ENCODE results near the gene SKI. TPM values are rescaled to one million over a fixed set of nuclear protein-coding genes. Genes with fewer than 3 reads are reported as not detected.

Gene SKI
- total and polyA plus RNA-seq, 9 of the 15 experiments (the other 6 are each of a cell fraction or from before 2014, with no cell fraction given), result 0.10 to 60.5 (median 4.6) TPM

- TF ChIP-seq CBFA2T2 (conservative IDR thresholded peaks at IDR 0.05) (peak; percentile 11; the same call in 1 of the 2 replicates), GTF2A2 (tag; IDR thresholded peaks at IDR 0.05) (peak; percentile 54; the same call in 1 of the 2 replicates), ZNF764 (CRISPR knock-in tag; IDR thresholded peaks at IDR 0.05; ENCODE audit: low read depth) (0 out of 2 replicates have a peak, but pooled peaks have one; percentile 30), IRF1 (CRISPR knock-in tag; IDR thresholded peaks at IDR 0.05; ENCODE audit: borderline replicate concordance) (no peak), ZNF232 (CRISPR knock-in tag; IDR thresholded peaks at IDR 0.05) (no peak), E2F1 (CRISPR knock-in tag; IDR thresholded peaks at IDR 0.05) (no peak)
- TF ChIP-seq, protein P1, sequence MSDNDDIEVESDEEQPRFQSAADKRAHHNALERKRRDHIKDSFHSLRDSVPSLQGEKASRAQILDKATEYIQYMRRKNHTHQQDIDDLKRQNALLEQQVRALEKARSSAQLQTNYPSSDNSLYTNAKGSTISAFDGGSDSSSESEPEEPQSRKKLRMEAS (CRISPR knock-in tag; IDR thresholded peaks at IDR 0.05), result peak; percentile 11; the same call in 1 of the 2 replicates
- TF ChIP-seq, protein P2, sequence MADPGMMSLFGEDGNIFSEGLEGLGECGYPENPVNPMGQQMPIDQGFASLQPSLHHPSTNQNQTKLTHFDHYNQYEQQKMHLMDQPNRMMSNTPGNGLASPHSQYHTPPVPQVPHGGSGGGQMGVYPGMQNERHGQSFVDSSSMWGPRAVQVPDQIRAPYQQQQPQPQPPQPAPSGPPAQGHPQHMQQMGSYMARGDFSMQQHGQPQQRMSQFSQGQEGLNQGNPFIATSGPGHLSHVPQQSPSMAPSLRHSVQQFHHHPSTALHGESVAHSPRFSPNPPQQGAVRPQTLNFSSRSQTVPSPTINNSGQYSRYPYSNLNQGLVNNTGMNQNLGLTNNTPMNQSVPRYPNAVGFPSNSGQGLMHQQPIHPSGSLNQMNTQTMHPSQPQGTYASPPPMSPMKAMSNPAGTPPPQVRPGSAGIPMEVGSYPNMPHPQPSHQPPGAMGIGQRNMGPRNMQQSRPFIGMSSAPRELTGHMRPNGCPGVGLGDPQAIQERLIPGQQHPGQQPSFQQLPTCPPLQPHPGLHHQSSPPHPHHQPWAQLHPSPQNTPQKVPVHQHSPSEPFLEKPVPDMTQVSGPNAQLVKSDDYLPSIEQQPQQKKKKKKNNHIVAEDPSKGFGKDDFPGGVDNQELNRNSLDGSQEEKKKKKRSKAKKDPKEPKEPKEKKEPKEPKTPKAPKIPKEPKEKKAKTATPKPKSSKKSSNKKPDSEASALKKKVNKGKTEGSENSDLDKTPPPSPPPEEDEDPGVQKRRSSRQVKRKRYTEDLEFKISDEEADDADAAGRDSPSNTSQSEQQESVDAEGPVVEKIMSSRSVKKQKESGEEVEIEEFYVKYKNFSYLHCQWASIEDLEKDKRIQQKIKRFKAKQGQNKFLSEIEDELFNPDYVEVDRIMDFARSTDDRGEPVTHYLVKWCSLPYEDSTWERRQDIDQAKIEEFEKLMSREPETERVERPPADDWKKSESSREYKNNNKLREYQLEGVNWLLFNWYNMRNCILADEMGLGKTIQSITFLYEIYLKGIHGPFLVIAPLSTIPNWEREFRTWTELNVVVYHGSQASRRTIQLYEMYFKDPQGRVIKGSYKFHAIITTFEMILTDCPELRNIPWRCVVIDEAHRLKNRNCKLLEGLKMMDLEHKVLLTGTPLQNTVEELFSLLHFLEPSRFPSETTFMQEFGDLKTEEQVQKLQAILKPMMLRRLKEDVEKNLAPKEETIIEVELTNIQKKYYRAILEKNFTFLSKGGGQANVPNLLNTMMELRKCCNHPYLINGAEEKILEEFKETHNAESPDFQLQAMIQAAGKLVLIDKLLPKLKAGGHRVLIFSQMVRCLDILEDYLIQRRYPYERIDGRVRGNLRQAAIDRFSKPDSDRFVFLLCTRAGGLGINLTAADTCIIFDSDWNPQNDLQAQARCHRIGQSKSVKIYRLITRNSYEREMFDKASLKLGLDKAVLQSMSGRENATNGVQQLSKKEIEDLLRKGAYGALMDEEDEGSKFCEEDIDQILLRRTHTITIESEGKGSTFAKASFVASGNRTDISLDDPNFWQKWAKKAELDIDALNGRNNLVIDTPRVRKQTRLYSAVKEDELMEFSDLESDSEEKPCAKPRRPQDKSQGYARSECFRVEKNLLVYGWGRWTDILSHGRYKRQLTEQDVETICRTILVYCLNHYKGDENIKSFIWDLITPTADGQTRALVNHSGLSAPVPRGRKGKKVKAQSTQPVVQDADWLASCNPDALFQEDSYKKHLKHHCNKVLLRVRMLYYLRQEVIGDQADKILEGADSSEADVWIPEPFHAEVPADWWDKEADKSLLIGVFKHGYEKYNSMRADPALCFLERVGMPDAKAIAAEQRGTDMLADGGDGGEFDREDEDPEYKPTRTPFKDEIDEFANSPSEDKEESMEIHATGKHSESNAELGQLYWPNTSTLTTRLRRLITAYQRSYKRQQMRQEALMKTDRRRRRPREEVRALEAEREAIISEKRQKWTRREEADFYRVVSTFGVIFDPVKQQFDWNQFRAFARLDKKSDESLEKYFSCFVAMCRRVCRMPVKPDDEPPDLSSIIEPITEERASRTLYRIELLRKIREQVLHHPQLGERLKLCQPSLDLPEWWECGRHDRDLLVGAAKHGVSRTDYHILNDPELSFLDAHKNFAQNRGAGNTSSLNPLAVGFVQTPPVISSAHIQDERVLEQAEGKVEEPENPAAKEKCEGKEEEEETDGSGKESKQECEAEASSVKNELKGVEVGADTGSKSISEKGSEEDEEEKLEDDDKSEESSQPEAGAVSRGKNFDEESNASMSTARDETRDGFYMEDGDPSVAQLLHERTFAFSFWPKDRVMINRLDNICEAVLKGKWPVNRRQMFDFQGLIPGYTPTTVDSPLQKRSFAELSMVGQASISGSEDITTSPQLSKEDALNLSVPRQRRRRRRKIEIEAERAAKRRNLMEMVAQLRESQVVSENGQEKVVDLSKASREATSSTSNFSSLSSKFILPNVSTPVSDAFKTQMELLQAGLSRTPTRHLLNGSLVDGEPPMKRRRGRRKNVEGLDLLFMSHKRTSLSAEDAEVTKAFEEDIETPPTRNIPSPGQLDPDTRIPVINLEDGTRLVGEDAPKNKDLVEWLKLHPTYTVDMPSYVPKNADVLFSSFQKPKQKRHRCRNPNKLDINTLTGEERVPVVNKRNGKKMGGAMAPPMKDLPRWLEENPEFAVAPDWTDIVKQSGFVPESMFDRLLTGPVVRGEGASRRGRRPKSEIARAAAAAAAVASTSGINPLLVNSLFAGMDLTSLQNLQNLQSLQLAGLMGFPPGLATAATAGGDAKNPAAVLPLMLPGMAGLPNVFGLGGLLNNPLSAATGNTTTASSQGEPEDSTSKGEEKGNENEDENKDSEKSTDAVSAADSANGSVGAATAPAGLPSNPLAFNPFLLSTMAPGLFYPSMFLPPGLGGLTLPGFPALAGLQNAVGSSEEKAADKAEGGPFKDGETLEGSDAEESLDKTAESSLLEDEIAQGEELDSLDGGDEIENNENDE (IDR thresholded peaks at IDR 0.05; ENCODE audit: low read depth, low read length), result no peak
- TF ChIP-seq, protein P3, sequence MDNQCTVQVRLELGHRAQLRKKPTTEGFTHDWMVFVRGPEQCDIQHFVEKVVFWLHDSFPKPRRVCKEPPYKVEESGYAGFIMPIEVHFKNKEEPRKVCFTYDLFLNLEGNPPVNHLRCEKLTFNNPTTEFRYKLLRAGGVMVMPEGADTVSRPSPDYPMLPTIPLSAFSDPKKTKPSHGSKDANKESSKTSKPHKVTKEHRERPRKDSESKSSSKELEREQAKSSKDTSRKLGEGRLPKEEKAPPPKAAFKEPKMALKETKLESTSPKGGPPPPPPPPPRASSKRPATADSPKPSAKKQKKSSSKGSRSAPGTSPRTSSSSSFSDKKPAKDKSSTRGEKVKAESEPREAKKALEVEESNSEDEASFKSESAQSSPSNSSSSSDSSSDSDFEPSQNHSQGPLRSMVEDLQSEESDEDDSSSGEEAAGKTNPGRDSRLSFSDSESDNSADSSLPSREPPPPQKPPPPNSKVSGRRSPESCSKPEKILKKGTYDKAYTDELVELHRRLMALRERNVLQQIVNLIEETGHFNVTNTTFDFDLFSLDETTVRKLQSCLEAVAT (IDR thresholded peaks at IDR 0.05), result peak in 1 of 2 experiments; percentile 90; a peak in 2 of 4 replicates
- TF ChIP-seq, protein P4, sequence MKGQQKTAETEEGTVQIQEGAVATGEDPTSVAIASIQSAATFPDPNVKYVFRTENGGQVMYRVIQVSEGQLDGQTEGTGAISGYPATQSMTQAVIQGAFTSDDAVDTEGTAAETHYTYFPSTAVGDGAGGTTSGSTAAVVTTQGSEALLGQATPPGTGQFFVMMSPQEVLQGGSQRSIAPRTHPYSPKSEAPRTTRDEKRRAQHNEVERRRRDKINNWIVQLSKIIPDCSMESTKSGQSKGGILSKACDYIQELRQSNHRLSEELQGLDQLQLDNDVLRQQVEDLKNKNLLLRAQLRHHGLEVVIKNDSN (CRISPR knock-in tag; IDR thresholded peaks at IDR 0.05), result peak; percentile 60
Measured at GRCh38 chr1:2179283-2180013, 48.7 kb upstream of the SKI start (continued).

All from K562 (cell line).